Retinal pigment epithelial cell (primary cell): ENCODE measurements around the gene TDRD10.

Source experiments
- DNase-seq: peaks from one replicate; pipeline ENCODE4 v3.0.0-alpha.2; 2010; ENCODE audit warnings: low read depth
- H3K4me3 ChIP-seq: 2 replicates; pipeline ENCODE4 v1.5.1; 2011; ENCODE audit warnings: mild to moderate bottlenecking, low read length, control low read depth, moderate library complexity
- TF ChIP-seq, protein P1 (sequence below): conservative IDR thresholded peaks from 2 replicates; pipeline ENCODE4 v1.5.1; 2011; ENCODE audit warnings: low read depth, low read length, control low read depth, inconsistent platforms

Gene TDRD10

DNA sequence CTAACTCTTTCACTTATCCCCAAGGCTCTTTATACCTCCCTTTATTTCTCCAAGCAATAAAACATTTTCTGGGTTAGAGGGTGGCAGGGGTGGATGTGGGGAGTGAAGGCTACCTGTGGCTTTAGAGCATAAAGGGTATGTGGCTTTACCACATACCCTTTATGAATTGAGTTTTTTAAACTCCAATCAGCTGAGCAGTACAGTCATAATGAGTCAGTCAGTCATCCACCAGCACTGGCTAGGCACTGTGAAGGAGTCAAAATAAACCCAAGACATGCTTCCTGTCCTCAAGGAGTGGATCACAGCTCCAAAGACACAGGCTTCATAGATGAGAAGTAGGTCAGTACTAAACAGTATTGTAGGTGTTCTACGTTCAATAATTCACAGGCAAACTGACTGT is 2.6 kb upstream of the TDRD10 start:
- TF ChIP-seq, protein P1, sequence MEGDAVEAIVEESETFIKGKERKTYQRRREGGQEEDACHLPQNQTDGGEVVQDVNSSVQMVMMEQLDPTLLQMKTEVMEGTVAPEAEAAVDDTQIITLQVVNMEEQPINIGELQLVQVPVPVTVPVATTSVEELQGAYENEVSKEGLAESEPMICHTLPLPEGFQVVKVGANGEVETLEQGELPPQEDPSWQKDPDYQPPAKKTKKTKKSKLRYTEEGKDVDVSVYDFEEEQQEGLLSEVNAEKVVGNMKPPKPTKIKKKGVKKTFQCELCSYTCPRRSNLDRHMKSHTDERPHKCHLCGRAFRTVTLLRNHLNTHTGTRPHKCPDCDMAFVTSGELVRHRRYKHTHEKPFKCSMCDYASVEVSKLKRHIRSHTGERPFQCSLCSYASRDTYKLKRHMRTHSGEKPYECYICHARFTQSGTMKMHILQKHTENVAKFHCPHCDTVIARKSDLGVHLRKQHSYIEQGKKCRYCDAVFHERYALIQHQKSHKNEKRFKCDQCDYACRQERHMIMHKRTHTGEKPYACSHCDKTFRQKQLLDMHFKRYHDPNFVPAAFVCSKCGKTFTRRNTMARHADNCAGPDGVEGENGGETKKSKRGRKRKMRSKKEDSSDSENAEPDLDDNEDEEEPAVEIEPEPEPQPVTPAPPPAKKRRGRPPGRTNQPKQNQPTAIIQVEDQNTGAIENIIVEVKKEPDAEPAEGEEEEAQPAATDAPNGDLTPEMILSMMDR, result no peak
- no peak overlapping the region for H3K4me3 ChIP-seq
- DNase-seq, result no peak

DNA sequence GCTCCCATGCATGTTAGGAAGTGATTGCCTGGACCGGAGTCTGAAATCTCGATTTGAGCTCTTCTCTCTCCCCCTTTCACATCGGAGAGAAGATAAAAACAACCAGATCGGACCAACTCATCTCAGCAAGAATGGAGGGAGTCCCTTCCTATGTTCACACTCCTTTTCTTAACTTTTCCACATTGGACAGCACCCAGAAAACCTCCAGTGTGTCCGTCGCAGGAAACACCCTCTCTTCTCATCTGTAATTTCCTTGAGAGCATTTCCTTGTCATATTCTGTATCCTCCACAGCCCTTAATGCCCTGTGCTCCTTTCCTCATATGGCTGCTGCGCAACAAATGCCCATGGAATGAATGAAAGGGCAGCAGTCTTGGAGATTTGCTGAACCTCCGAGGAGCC is 1.5 kb upstream of the TDRD10 start:
- H3K4me3 ChIP-seq, result no peak overlapping the region
- DNase-seq, result no peak
- TF ChIP-seq, protein P1, result no peak

DNA sequence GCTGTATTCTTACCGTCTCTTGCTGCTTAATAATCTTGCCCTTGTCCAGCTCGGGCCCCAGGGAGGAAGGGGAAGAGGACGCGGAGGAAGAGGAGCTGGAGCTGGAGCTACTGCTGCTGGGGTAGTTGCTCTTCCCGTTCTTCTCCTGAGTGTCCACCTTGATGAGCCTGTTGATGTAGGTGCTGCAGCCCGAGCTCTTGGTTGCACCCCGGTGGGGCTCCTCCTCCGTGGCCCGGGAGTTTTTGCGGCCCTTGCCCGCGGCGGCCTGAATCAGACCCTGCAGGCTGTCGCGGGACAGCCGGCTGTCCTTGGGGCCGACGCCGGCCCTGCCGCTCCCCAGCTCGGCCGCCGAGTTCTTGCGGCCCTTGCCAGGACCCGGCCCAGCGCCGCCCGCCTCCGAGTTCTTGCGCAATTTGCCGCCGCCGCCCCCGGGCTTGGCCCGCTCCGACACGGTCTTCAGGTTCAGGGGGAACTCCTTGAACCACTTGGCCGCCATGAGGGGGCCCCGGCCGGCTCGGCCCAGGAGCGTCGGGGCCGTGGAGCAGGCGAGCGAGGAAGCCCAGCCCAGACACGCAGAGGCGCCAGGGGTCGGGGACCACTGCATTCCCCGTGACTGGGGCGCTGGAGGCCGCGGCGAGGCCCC is 475 bp upstream of the TDRD10 start:
- no peak for DNase-seq
- TF ChIP-seq, protein P1, result no peak
- no peak overlapping the region for H3K4me3 ChIP-seq

DNA sequence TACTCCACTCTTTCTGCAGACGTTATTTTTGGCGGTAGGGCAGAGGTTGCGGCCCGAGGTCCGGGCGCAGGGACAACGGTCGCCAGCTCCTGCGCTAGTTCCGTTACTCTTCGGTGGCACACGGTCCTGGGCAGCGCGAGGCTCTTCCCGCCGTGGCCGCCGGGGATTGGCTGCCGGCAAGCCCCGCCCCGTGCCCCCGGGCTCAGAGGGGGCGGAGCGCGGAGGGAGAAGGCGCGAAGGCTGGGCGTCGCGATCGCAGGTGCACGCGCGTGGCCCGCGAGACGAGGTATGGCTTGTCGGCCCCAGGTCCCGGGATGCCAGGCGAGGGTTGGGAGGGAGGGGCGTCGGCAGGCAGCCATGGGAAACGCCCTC is 711 bp downstream of the TDRD10 start:
- DNase-seq, result no peak

DNA sequence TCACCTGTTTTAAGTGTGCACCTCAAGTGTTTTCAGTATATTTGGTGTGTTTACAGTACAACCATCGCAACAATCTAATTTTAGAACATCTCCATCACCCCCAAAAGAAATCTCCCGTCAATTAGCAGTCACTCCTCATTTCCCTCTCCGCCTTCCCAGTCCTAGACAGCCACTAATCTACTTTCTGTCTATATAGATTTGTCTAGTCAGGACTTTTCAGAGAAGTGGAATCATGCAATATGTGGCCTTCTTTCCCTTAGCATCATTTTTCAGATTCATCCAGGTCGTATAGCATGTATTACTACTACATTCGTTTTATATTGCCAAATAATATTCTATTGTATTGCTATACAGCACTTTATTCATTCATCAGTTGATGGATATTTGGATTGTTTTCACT is 1.9 kb downstream of the TDRD10 start:
- H3K4me3 ChIP-seq, result no peak overlapping the region
- no peak for DNase-seq
- TF ChIP-seq, protein P1, result no peak

More for the DNA sequence above, 711 bp downstream of the TDRD10 start:
- TF ChIP-seq, protein P1, result no peak
- H3K4me3 ChIP-seq, result no peak overlapping the region

DNA sequence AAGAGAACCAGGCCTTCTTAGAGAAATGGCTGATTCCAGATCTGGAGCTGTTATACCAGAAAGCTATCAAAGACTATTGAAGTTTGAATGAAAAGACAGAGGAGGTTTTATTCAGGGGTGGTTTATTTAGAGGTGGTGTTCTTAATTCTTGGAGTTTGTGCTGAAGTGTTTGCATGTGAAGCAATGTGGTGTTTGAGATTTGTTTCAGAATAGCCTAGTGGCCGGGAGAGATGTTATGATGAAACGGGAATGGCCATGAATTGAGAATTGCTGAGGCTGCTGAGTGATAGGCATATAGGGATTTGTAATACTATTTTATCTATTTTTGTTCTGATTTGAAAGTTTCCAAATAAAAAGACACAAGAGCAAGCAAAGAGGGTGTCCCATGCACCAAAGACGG is 10.7 kb downstream of the TDRD10 start:
- TF ChIP-seq, protein P1, result no peak
- no peak for DNase-seq
- no peak overlapping the region for H3K4me3 ChIP-seq

DNA sequence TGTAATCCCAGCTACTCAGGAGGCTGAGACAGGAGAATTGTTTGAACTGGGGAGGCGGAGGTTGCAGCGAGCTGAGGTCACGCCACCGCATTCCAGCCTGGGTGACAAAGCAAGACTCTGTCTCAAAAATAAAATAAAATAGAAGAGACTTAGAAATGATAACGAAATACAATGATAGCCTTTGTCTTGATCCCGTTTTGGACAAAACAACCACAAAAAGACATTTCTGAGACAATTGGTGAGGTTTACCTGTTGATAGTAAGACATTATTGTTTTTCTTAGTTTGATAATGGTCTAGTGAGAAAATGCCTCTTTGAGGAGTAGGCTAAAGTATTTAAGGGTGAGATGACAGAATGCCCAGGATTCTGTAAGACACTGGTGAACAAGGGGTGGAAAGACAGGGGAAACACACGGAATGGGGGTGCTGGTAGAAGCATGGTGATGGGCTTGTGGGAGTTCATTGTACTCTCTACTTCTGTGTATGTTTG is 12.1 kb downstream of the TDRD10 start:
- TF ChIP-seq, protein P1, result no peak
- no peak overlapping the region for H3K4me3 ChIP-seq
- DNase-seq, result no peak
